ENCODE measurements around the gene METTL1. TPM values are rescaled to one million over a fixed set of nuclear protein-coding genes. Genes with fewer than 3 reads are reported as not detected.
A peak's percentile ranks its signal among the peaks of the same experiment; 100 is the strongest.

The METTL1 gene
- total and polyA plus RNA-seq, 9 of the 15 experiments (the other 6 are each of a cell fraction or from before 2014, with no cell fraction given), result 12.6 to 65.9 (median 39.2) TPM

DNA sequence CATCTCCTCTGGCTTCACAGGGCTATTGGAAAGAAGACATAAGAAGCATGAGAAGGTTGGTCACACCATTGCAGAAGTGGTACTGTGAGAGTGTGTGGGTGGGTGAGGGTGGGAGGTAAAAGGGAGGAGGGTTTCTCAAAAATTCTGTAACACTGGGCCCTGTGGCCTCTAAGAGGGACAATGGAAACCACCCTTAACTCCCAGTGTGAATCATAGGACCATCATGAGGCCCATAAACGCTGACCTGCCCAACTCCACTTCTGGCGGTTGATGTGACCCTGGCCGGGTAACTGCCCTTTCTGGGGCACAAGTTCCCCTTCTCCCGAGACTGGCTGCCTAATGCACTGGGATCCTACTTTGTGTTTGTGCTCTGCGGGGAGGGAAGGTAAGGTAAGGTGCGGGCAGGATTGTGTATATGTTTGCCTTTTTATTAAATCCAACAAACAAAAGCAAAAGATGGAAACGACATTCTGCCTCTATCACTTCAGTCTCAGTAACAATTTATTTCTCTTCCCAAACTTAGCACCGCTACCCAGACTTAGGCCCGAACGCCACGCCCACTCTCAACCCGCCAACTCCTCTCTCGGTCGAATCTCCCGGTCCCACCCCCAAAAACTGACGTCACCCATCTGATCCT, 551 bp downstream of the METTL1 start:
- H3K79me2 ChIP-seq (ENCODE audit: control insufficient read depth, insufficient read depth, low read length), result peaks cover 27% of the 10 kb centered on the region
- BruUV-seq (replicated peaks), result TSS peak; percentile 78
- peaks cover 45% of the 10 kb centered on the region for H3K36me3 ChIP-seq (ENCODE audit: control insufficient read depth, insufficient read depth, low read length)
- peak overlapping the region; percentile 99 for H3K4me2 ChIP-seq (ENCODE audit: insufficient read depth, low read length)
- ChIA-PET POLR2A (interaction anchor here (0.6 to 1.6 kb wide), 10 partner anchors 8 to 219 kb away, joined by 3 to 11 read pairs (median 6); partner anchors contain the start of genes CDK4 and TSFM), CTCF (ENCODE audit: low intra/inter-chr PET ratio) (interaction anchor here (0.6 kb wide), 1 partner anchor 9 kb away, joined by 3 read pairs; no protein-coding TSS in a partner anchor)
- no peaks in the 10 kb centered on the region for H3K9me1 ChIP-seq (ENCODE audit: control insufficient read depth, insufficient read depth, low read length)
- DNase-seq (ENCODE audit: extremely low read depth in 1 of 4, low spot score in 3 of 4) (peak; percentile 90 to 97 (median 92)), FAIRE-seq (no peak), ATAC-seq (peak; percentile 80)
- H3K9me3 ChIP-seq (replicated peaks; ENCODE audit: control insufficient read depth, insufficient read depth, low read depth, low read length), result no peaks in the 10 kb centered on the region
- H2AFZ ChIP-seq (ENCODE audit: low read depth, low read length), result peak overlapping the region; percentile 98
- H3K4me1 ChIP-seq (replicated peaks in 1 of 2; ENCODE audit: control insufficient read depth in 2 of 2, insufficient read depth in 2 of 2, low read length in 2 of 2), result peaks cover 23 to 34% of the 10 kb centered on the region in 2 experiments
- no peaks in the 10 kb centered on the region for H3K27me3 ChIP-seq (ENCODE audit: control insufficient read depth in 2 of 2, insufficient read depth in 2 of 2, low read length in 2 of 2)
- H3K4me3 ChIP-seq, result peak overlapping the region; percentile 71
- intact Hi-C loops (cut with micrococcal nuclease) (no loop called here), in situ Hi-C loops (cut with MboI) (no loop called here)
- no peaks in the 10 kb centered on the region for H4K20me1 ChIP-seq (replicated peaks; ENCODE audit: control insufficient read depth, insufficient read depth, low read length)
- peak overlapping the region; percentile 93 for H3K27ac ChIP-seq (ENCODE audit: extremely low read depth, low read depth, low read length)
- under 1% methylated on average over 16 of the region's 16 CpGs for WGBS (ENCODE audit: insufficient coverage, low coverage, missing lambda C conversion rate)
- peak overlapping the region; percentile 91 to 100 for H3K9ac ChIP-seq (ENCODE audit: insufficient read depth in 1 of 2, low read depth in 2 of 2, low read length in 2 of 2)
- TF ChIP-seq ZFP91 (CRISPR knock-in tag; IDR thresholded peaks at IDR 0.05) (no peak), MAZ (CRISPR knock-in tag; conservative IDR thresholded peaks at IDR 0.05 in 1 of 2, IDR thresholded peaks at IDR 0.05 in 1 of 2) (no peak), SETDB1 (IDR thresholded peaks at IDR 0.05; ENCODE audit: low read length) (no peak), DMBX1 (CRISPR knock-in tag; IDR thresholded peaks at IDR 0.05; ENCODE audit: borderline replicate concordance) (no peak), KAT7 (CRISPR knock-in tag; IDR thresholded peaks at IDR 0.05; ENCODE audit: borderline replicate concordance) (no peak; the same call in 1 of the 2 replicates), HDGF (IDR thresholded peaks at IDR 0.05) (0 out of 2 replicates have a peak, but pooled peaks have one; percentile 43), NFIX (CRISPR knock-in tag; IDR thresholded peaks at IDR 0.05; ENCODE audit: low read depth) (no peak), TCF7L2 (IDR thresholded peaks at IDR 0.05; ENCODE audit: low read depth, low read length) (no peak), JUND (IDR thresholded peaks at IDR 0.05; ENCODE audit: borderline replicate concordance, low read depth, low read length) (peak; percentile 78), JUND (tag; IDR thresholded peaks at IDR 0.05; ENCODE audit: borderline replicate concordance, low read depth, low read length) (no peak; the same call in 2 of the 3 replicates), ATF6 (CRISPR knock-in tag; IDR thresholded peaks at IDR 0.05) (no peak), TCF7 (IDR thresholded peaks at IDR 0.05; ENCODE audit: borderline replicate concordance) (no peak)
- TF ChIP-seq, protein P1, sequence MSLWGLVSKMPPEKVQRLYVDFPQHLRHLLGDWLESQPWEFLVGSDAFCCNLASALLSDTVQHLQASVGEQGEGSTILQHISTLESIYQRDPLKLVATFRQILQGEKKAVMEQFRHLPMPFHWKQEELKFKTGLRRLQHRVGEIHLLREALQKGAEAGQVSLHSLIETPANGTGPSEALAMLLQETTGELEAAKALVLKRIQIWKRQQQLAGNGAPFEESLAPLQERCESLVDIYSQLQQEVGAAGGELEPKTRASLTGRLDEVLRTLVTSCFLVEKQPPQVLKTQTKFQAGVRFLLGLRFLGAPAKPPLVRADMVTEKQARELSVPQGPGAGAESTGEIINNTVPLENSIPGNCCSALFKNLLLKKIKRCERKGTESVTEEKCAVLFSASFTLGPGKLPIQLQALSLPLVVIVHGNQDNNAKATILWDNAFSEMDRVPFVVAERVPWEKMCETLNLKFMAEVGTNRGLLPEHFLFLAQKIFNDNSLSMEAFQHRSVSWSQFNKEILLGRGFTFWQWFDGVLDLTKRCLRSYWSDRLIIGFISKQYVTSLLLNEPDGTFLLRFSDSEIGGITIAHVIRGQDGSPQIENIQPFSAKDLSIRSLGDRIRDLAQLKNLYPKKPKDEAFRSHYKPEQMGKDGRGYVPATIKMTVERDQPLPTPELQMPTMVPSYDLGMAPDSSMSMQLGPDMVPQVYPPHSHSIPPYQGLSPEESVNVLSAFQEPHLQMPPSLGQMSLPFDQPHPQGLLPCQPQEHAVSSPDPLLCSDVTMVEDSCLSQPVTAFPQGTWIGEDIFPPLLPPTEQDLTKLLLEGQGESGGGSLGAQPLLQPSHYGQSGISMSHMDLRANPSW (CRISPR knock-in tag; IDR thresholded peaks at IDR 0.05), result 0 out of 2 replicates have a peak, but pooled peaks have one; percentile 9

Measured in K562 (cell line).